IPS DF 6.9 (cell line): ENCODE measurements around the gene ID2.

Experiments
- DNase-seq: peaks from one replicate; pipeline ENCODE4 v3.0.0-alpha.2; 2013; ENCODE audit warnings: low read depth, low spot score
- H3K27ac ChIP-seq: one replicate; pipeline ENCODE4 v1.5.1; 2013; ENCODE audit warnings: low read length, control low read depth
- H3K27me3 ChIP-seq: 2 replicates; pipeline ENCODE4 v1.6.1; 2013; ENCODE audit warnings: mild to moderate bottlenecking, low read length; ENCODE audit not compliant: control insufficient read depth, insufficient read depth
- H3K36me3 ChIP-seq: 2 replicates; pipeline ENCODE4 v1.6.1; 2013; ENCODE audit warnings: low read length; ENCODE audit not compliant: control insufficient read depth, insufficient read depth
- H3K4me1 ChIP-seq: 2 replicates; pipeline ENCODE4 v1.6.1; 2013; ENCODE audit warnings: low read length; ENCODE audit not compliant: control insufficient read depth, insufficient read depth
- H3K4me3 ChIP-seq: 2 replicates; pipeline ENCODE4 v1.5.1; 2013; ENCODE audit warnings: mild to moderate bottlenecking, low read length
- H3K9me3 ChIP-seq: 2 replicates; pipeline ENCODE4 v1.6.1; 2013; ENCODE audit warnings: low read length, inconsistent platforms; ENCODE audit not compliant: control insufficient read depth, insufficient read depth
- WGBS: extraction: QIAGEN DNeasy Blood & Tissue Kit; methylation state at CpG from one replicate; pipeline ENCODE4 v1.1.7; 2013; ENCODE audit warnings: mixed read lengths, missing lambda C conversion rate; ENCODE audit not compliant: insufficient read length, insufficient coverage; 5-methylcytosine and 5-hydroxymethylcytosine counted together

The ID2 gene

GRCh38 chr2:8648441-8649213 is 33.2 kb upstream of the ID2 start:
- Histone ChIP-seq H3K4me1 (no peaks in the 10 kb centered on the region), H3K27me3 (no peaks in the 10 kb centered on the region), H3K4me3 (no peak overlapping the region), H3K27ac (no peak overlapping the region), H3K9me3 (no peaks in the 10 kb centered on the region), H3K36me3 (no peaks in the 10 kb centered on the region; the same call in 1 of the 2 replicates)
- no peak for DNase-seq
- no CpG with 5 or more reads among the region's 11 CpGs for WGBS

DNA sequence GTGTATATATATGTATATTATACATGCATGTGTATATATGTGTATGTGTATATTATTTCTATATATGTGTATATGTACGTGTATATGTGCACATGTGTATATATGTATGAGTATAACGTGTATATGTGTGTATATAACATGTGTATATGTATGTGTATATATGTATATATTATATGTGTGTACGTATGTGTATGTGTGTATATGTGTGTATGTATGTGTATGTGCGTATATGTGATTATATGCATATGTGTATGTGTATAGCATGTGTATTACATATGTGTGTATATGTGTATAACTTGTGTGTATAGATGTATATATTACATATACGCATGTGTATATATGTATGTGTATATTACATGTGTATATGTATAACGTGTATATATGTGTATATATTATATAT is 32.1 kb upstream of the ID2 start:
- Histone ChIP-seq H3K9me3 (no peaks in the 10 kb centered on the region), H3K27me3 (no peaks in the 10 kb centered on the region), H3K27ac (no peak overlapping the region), H3K4me1 (no peaks in the 10 kb centered on the region), H3K36me3 (no peaks in the 10 kb centered on the region; the same call in 1 of the 2 replicates), H3K4me3 (no peak overlapping the region)
- no peak for DNase-seq
- WGBS: 98% methylated on average over 4 of the region's 6 CpGs

GRCh38 chr2:8650256-8650655 is 31.6 kb upstream of the ID2 start:
- H3K9me3 ChIP-seq: no peaks in the 10 kb centered on the region
- H3K4me1 ChIP-seq: no peaks in the 10 kb centered on the region
- H3K27ac ChIP-seq: no peak overlapping the region
- no CpG with 5 or more reads among the region's 4 CpGs for WGBS
- no peak overlapping the region for H3K4me3 ChIP-seq
- no peak for DNase-seq
- no peaks in the 10 kb centered on the region; the same call in 1 of the 2 replicates for H3K36me3 ChIP-seq
- H3K27me3 ChIP-seq: no peaks in the 10 kb centered on the region

GRCh38 chr2:8652774-8653426 is 29.0 kb upstream of the ID2 start:
- Histone ChIP-seq H3K36me3 (no peaks in the 10 kb centered on the region), H3K27ac (no peak overlapping the region), H3K9me3 (no peaks in the 10 kb centered on the region), H3K4me1 (no peaks in the 10 kb centered on the region), H3K27me3 (no peaks in the 10 kb centered on the region), H3K4me3 (no peak overlapping the region)
- DNase-seq: no peak
- WGBS: no CpG with 5 or more reads among the region's 11 CpGs

GRCh38 chr2:8653485-8653884 is 28.4 kb upstream of the ID2 start:
- no peak overlapping the region for H3K27ac ChIP-seq
- DNase-seq: no peak
- H3K36me3 ChIP-seq: no peaks in the 10 kb centered on the region
- H3K4me1 ChIP-seq: no peaks in the 10 kb centered on the region
- no peaks in the 10 kb centered on the region for H3K9me3 ChIP-seq
- WGBS: no CpG with 5 or more reads among the region's 7 CpGs
- H3K27me3 ChIP-seq: no peaks in the 10 kb centered on the region
- no peak overlapping the region for H3K4me3 ChIP-seq

GRCh38 chr2:8654041-8654440 is 27.8 kb upstream of the ID2 start:
- DNase-seq: no peak
- H3K4me1 ChIP-seq: no peaks in the 10 kb centered on the region
- no peaks in the 10 kb centered on the region for H3K9me3 ChIP-seq
- WGBS: no CpG with 5 or more reads among the region's 6 CpGs
- no peak overlapping the region for H3K27ac ChIP-seq
- H3K27me3 ChIP-seq: no peaks in the 10 kb centered on the region
- no peaks in the 10 kb centered on the region for H3K36me3 ChIP-seq
- no peak overlapping the region for H3K4me3 ChIP-seq

DNA sequence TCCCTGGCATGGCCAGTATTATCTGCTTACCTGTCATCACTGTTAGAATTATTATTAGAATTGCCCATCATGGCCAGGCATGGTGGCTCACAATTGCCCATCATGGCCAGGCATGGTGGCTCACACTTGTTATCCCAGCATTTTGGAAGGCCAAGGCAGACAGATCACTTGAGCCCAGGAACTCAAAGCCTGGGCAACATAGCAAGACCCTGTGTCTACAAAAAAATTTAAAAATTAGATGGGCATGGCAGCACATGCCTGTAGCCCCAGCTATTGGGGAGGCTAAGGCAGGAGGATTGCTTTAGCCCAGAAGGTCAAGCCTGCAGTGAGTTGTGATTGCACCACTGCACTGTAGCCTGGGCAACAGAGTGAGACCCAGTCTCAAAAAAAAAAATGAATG is 27.4 kb upstream of the ID2 start:
- no peak for DNase-seq
- Histone ChIP-seq H3K36me3 (no peaks in the 10 kb centered on the region), H3K9me3 (no peaks in the 10 kb centered on the region), H3K27me3 (no peaks in the 10 kb centered on the region), H3K27ac (no peak overlapping the region), H3K4me3 (no peak overlapping the region), H3K4me1 (no peaks in the 10 kb centered on the region)

DNA sequence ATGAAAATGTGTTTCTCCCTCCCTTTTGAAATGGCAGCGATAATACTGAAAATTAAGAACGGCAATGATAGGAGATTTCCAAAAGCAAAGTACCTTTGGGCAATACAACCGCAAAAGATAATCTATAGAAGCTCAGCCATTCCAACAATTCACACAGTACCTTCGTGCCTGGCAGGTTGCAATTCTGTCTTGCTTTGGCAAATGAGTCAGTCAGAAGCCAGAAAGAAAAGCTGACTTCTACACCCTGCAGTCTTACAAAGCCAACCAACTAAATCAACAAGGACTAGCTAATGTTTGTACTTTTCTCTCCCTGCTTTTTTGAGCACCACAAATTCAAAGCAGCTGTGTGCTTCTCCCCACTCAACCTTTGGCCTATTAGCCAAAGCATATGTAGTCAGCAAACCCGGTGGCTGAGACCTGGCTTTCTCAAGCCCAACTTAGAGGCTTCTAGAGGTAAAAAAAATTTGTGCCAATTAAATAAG is 25.7 kb upstream of the ID2 start:
- no peak overlapping the region for H3K4me3 ChIP-seq
- no peak overlapping the region for H3K27ac ChIP-seq
- no peak for DNase-seq
- H3K4me1 ChIP-seq: no peaks in the 10 kb centered on the region
- no CpG with 5 or more reads among the region's 5 CpGs for WGBS
- H3K9me3 ChIP-seq: no peaks in the 10 kb centered on the region
- no peaks in the 10 kb centered on the region for H3K36me3 ChIP-seq
- no peaks in the 10 kb centered on the region for H3K27me3 ChIP-seq

DNA sequence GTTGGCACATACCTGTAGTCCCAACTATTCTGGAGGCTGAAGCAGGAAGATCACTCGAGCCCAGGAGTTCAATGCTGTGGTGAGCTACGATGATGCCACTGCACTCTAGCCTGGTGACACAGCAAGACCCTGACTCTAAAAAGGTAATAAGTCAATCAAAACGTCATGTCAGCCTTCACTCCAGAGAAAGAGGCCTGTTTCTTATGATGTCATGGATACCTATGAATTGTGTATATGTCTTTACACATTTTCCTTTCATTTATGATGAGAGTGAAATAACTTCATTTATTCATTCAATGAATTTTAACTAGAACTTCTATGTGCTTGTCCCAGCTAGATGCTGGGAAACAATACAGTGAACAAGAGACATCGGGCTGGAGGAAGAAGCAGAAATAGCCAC is 25.0 kb upstream of the ID2 start:
- whole genome bisulfite sequencing: no CpG with 5 or more reads among the region's 4 CpGs
- Histone ChIP-seq H3K27ac (no peak overlapping the region), H3K4me3 (no peak overlapping the region)

DNA sequence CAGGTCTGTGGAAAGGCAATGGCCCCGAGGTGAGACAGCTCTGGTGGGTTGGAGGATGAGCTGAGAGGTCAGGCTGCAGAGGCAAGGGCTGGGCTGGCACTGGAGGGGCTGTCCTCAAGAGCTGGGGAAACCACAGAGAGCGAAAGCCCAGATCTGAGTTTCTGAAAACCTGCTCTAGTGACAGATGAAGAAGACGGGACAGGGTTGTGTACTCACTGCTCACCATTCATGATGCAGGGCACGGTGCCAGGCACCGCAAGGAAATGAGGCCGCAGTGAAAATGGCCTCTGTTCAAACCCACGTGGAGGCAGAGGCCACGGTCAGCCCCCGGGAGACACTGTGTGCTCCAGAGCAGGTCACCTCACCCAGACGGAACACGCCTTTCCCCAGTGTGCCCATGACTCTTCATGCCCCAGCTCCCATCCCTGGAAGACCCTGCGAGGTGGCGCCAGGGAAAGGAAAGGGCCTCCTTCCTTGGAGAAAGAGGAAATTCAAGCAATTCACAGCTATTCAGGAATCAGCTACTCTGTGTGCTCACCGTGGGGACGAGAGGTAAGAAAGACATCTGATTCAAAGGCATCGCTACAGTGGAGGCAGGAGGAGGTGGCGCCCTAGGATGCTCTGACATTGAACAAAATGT is 24.3 kb upstream of the ID2 start:
- Histone ChIP-seq H3K27me3 (no peaks in the 10 kb centered on the region), H3K27ac (no peak overlapping the region), H3K4me1 (no peaks in the 10 kb centered on the region), H3K9me3 (no peaks in the 10 kb centered on the region), H3K36me3 (no peaks in the 10 kb centered on the region), H3K4me3 (no peak overlapping the region)
- WGBS: no CpG with 5 or more reads among the region's 17 CpGs
- no peak for DNase-seq

More for the DNA sequence above, 25.0 kb upstream of the ID2 start:
- no peaks in the 10 kb centered on the region for H3K4me1 ChIP-seq
- H3K27me3 ChIP-seq: no peaks in the 10 kb centered on the region
- no peak for DNase-seq
- no peaks in the 10 kb centered on the region for H3K9me3 ChIP-seq
- H3K36me3 ChIP-seq: no peaks in the 10 kb centered on the region
